ENCODE results near the gene KIAA0825.
A peak's percentile ranks its signal among the peaks of the same experiment; 100 is the strongest.

The KIAA0825 gene

DNA sequence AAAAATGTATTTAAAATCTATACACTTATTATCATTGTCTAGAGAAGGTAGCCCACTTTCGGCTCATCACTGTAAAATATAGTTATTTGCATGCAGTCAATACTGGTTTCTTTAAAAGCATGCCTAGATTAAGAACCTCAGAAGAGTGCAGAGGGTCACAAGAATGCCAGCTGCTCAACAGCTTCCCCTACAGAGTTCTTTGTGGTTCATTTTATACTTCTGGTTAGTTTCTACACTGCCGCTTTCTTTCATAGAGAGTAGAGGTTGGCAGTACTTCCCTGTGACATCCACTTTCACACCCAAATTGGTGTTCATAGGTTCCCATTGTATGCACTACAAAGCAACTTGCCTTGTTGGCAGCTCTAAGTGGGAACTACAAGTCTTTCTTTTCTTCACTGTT is 137.3 kb downstream of the KIAA0825 start:
- no peak for TF ChIP-seq CTCF (conservative IDR thresholded peaks at IDR 0.05; ENCODE audit: low read length)
- no peak overlapping the region for H3K4me3 ChIP-seq (ENCODE audit: low read length)
- no peak for DNase-seq (ENCODE audit: low read depth)

GRCh38 chr5:94480486-94480885 is 137.9 kb downstream of the KIAA0825 start:
- TF ChIP-seq CTCF (conservative IDR thresholded peaks at IDR 0.05; ENCODE audit: low read length) = no peak
- no peak overlapping the region for H3K4me3 ChIP-seq (ENCODE audit: low read length)
- DNase-seq (ENCODE audit: low read depth) = no peak

- peak; percentile 36 for DNase-seq (ENCODE audit: low read depth)
- H3K4me3 ChIP-seq (ENCODE audit: low read length) = no peak overlapping the region
- no peak for TF ChIP-seq CTCF (conservative IDR thresholded peaks at IDR 0.05; ENCODE audit: low read length)
Observed at GRCh38 chr5:94473936-94474335, 144.5 kb downstream of the KIAA0825 start.

DNA sequence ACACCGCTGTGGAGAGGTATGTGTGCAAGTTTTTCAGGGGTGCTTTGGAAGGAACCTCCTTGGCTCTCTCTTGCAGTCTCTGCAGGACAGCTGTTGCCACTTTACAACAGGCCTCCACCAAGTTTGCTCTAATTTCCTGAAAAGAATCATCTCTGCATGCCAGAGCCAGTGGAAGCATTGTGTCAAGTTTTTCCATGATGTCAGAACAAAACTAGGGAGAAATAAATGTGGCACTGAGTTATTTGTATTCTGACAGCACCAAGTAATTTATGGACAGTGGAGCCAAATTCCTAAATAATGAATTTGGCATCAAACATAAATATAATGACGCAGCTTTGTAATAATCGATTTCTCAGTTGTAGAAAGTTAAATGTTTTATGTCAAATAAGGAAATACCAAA is 146.9 kb downstream of the KIAA0825 start:
- DNase-seq (ENCODE audit: low read depth) = peak; percentile 58
- no peak for TF ChIP-seq CTCF (conservative IDR thresholded peaks at IDR 0.05; ENCODE audit: low read length)
- no peak overlapping the region for H3K4me3 ChIP-seq (ENCODE audit: low read length)

GRCh38 chr5:94470802-94471201 is 147.6 kb downstream of the KIAA0825 start:
- no peak overlapping the region for H3K4me3 ChIP-seq (ENCODE audit: low read length)
- DNase-seq (ENCODE audit: low read depth) = no peak
- TF ChIP-seq CTCF (conservative IDR thresholded peaks at IDR 0.05; ENCODE audit: low read length) = no peak

DNA sequence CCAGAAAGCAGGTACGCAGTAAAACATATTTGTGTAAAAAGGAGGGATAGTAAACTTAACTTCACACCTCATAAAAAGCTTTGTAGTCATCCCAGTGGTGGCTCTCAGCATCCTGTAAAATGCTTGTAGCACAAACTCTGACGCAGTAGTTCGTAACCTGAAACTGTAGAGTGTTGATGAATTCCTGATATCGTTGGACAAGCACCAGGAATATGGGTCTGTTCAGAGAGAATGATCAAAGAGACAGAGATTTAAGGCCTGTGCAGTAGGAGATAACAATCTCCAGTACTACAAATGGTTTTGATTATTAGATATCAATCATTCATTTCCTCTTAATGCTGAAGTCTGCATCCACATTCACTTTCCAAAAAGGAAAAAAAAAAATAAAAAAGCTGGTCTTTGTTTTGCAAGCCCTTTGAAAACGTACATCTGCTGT is 148.5 kb downstream of the KIAA0825 start:
- DNase-seq (ENCODE audit: low read depth) = peak; percentile 77
- TF ChIP-seq CTCF (conservative IDR thresholded peaks at IDR 0.05; ENCODE audit: low read length) = no peak

GRCh38 chr5:94467954-94468930 is 150.2 kb downstream of the KIAA0825 start:
- no peak overlapping the region for H3K4me3 ChIP-seq (ENCODE audit: low read length)
- TF ChIP-seq CTCF (conservative IDR thresholded peaks at IDR 0.05; ENCODE audit: low read length) = no peak
- DNase-seq (ENCODE audit: low read depth) = no peak

More for the DNA sequence above, 148.5 kb downstream of the KIAA0825 start:
- H3K4me3 ChIP-seq (ENCODE audit: low read length) = no peak overlapping the region
